Mammary epithelial cell (primary cell): ENCODE data around the gene CALHM2.

ENCODE experiments used
- EZH2 ChIP-seq: IDR thresholded peaks from 2 replicates; pipeline ENCODE4 v1.6.1; 2012; ENCODE audit warnings: low read length, inconsistent platforms, borderline replicate concordance
- TF ChIP-seq, protein P1 (sequence below), 2 donors: IDR thresholded peaks in 1 of 2; conservative IDR thresholded peaks in 1 of 2; 2 replicates each; pipeline ENCODE4 v1.5.1; 2011 to 2012; ENCODE audit warnings: inconsistent platforms in 2 of 2, low read length in 2 of 2, mild to moderate bottlenecking in 2 of 2, control low read depth in 1 of 2, low read depth in 1 of 2; ENCODE audit not compliant: insufficient read depth in 1 of 2; ENCODE audit errors: extremely low read depth in 1 of 2

DNA sequence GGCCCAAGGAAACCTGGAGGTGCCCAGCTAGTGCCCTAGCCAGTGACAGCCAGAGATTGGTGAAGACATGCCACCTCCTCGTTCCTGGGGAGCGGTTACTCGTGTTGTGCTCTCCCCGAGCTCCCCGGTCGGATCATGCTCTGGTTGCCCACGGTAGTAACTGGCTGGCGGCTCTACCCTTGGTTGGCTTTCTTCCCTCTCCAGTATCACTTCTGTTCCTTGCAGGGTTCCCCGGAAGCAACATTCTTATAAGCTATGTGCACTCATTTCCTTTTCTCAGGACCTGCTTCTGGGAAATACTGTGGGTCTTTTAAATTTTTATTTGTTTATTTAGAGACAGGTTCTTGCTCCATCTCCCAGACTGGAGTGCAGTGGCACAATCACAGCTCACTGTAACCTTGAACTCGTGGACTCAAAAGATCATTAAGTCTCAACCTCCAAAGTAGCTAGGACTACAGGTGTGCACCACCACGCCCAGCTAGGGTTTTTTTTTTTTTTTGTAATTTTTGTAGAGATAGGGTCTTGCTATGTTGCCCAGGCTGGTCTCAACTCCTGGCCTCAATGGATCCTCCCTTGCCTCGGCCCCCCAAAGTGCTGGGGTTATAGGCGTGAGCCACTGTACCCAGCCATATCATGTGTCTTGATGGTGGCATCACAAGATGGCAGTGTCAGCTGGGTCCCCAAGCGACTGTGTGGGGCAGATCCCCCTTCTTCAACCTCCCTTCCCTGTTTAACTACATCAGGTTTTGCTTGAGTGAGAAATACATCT lies 13.4 kb upstream of the CALHM2 start:
- TF ChIP-seq, protein P1, sequence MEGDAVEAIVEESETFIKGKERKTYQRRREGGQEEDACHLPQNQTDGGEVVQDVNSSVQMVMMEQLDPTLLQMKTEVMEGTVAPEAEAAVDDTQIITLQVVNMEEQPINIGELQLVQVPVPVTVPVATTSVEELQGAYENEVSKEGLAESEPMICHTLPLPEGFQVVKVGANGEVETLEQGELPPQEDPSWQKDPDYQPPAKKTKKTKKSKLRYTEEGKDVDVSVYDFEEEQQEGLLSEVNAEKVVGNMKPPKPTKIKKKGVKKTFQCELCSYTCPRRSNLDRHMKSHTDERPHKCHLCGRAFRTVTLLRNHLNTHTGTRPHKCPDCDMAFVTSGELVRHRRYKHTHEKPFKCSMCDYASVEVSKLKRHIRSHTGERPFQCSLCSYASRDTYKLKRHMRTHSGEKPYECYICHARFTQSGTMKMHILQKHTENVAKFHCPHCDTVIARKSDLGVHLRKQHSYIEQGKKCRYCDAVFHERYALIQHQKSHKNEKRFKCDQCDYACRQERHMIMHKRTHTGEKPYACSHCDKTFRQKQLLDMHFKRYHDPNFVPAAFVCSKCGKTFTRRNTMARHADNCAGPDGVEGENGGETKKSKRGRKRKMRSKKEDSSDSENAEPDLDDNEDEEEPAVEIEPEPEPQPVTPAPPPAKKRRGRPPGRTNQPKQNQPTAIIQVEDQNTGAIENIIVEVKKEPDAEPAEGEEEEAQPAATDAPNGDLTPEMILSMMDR (conservative IDR thresholded peaks at IDR 0.05 in 1 of 2, IDR thresholded peaks at IDR 0.05 in 1 of 2; ENCODE audit: extremely low read depth in 1 of 2, insufficient read depth in 1 of 2, low read depth in 1 of 2, low read length in 2 of 2) = no peak
- TF ChIP-seq EZH2 = no peak
